OCI-LY7 (cell line): ENCODE results near the gene C21orf91. TPM values are rescaled to one million over a fixed set of nuclear protein-coding genes. Genes with fewer than 3 reads are reported as not detected.

Experiments
- BruUV-seq: library from RNA; stranded (reverse); fragments of 400-500 nt; replicated peaks from 2 replicates; lab custom pipeline; 2021; lab: Mats Ljungman, UMichigan
- CTCF ChIA-PET: fragments of 300-600 bp; sonication (Branson Sonifier 250); formaldehyde crosslinking; loops from one replicate; lab custom pipeline; 2022; ENCODE audit warnings: antibody characterized with exemption; ENCODE audit not compliant: unreplicated experiment; lab: Charles Lee
- POLR2A ChIA-PET: fragments of 300-600 bp; sonication (Branson Sonifier 250); formaldehyde crosslinking; loops from one replicate; lab custom pipeline; 2022; ENCODE audit warnings: antibody characterized with exemption; lab: Charles Lee
- DNase-seq: peaks from one replicate; pipeline ENCODE4 v3.0.0-alpha.2; 2015; ENCODE audit warnings: low spot score
- H2AFZ ChIP-seq: fragments of 200-600 bp; sonication (generic), shearing (Covaris generic); 2 replicates; pipeline ENCODE4 v1.6.1; 2014; ENCODE audit warnings: mild to moderate bottlenecking, antibody characterized with exemption, low read length, moderate library complexity
- H3K27ac ChIP-seq: fragments of 200-600 bp; sonication (generic); 2 replicates; pipeline ENCODE4 v1.5.1; 2014; ENCODE audit warnings: mixed run types, low read depth, mild to moderate bottlenecking, moderate library complexity, low read length, inconsistent platforms; ENCODE audit not compliant: poor library complexity, severe bottlenecking
- H3K36me3 ChIP-seq: fragments of 200-600 bp; sonication (generic); 2 replicates; pipeline ENCODE4 v1.6.1; 2014; ENCODE audit warnings: mild to moderate bottlenecking, antibody characterized with exemption, low read length, moderate library complexity, mixed read lengths; ENCODE audit not compliant: insufficient read depth
- H3K4me1 ChIP-seq: fragments of 200-600 bp; sonication (generic); 2 replicates; pipeline ENCODE4 v1.5.1; 2014; ENCODE audit warnings: mild to moderate bottlenecking, low read length; ENCODE audit not compliant: insufficient read depth, poor library complexity, severe bottlenecking
- H3K4me2 ChIP-seq: fragments of 200-600 bp; sonication (generic); 2 replicates; pipeline ENCODE4 v1.6.1; 2014; ENCODE audit warnings: mild to moderate bottlenecking, low read length
- H3K4me3 ChIP-seq: fragments of 200-600 bp; sonication (generic); 2 replicates; pipeline ENCODE4 v1.5.1; 2014; ENCODE audit warnings: mild to moderate bottlenecking, low read depth, low read length; ENCODE audit not compliant: poor library complexity, severe bottlenecking
- H3K79me2 ChIP-seq: fragments of 200-600 bp; sonication (generic); 2 replicates; pipeline ENCODE4 v1.6.1; 2016; ENCODE audit warnings: low read depth, mild to moderate bottlenecking, low read length, moderate library complexity, mixed read lengths; ENCODE audit not compliant: insufficient read depth
- H3K9me2 ChIP-seq: fragments of 200-600 bp; sonication (generic); 2 replicates; pipeline ENCODE4 v1.6.1; 2016; ENCODE audit warnings: mild to moderate bottlenecking, low read length, mixed read lengths; ENCODE audit not compliant: insufficient read depth
- H3K9me3 ChIP-seq: fragments of 200-600 bp; sonication (generic); 2 replicates; pipeline ENCODE4 v1.6.1; 2014; ENCODE audit warnings: mild to moderate bottlenecking, mixed run types, low read length, mixed read lengths
- H4K20me1 ChIP-seq: fragments of 200-600 bp; sonication (generic); 2 replicates; pipeline ENCODE4 v1.6.1; 2014; ENCODE audit warnings: mild to moderate bottlenecking, antibody characterized with exemption, low read length, moderate library complexity, mixed read lengths; ENCODE audit not compliant: insufficient read depth
- EZH2phosphoT487 ChIP-seq: fragments of 200-600 bp; sonication (generic); IDR thresholded peaks from 2 replicates; pipeline ENCODE4 v1.6.1; 2018; ENCODE audit warnings: low read depth, borderline replicate concordance, mild to moderate bottlenecking, mixed run types, antibody characterized with exemption, low read length, moderate library complexity, mixed read lengths
- intact Hi-C: fragments of 100-400 bp; cut with micrococcal nuclease; formaldehyde crosslinking; loops from one replicate; pipeline ENCODE4 v1.10.0; 2022; ENCODE audit not compliant: unreplicated experiment
- total RNA-seq, 2 experiments: library from RNA; depleted of rRNA in 1 of 2; stranded (reverse); fragments of >200 nt in 1 of 2; shearing (Covaris generic) in 1 of 2; gene quantifications; 2 replicates each; pipeline ENCODE4 v1.2.3, GENCODE V29; 2014 to 2022
- TF ChIP-seq, protein P1 (sequence below): fragments of 200-600 bp; sonication (generic); conservative IDR thresholded peaks from 2 replicates; pipeline ENCODE4 v1.5.1; 2014; ENCODE audit warnings: mild to moderate bottlenecking, antibody characterized with exemption, low read length, moderate library complexity, mixed read lengths

Gene C21orf91
- total RNA-seq, 2 experiments from 2014 or later: 15.8 to 32.8 TPM

DNA sequence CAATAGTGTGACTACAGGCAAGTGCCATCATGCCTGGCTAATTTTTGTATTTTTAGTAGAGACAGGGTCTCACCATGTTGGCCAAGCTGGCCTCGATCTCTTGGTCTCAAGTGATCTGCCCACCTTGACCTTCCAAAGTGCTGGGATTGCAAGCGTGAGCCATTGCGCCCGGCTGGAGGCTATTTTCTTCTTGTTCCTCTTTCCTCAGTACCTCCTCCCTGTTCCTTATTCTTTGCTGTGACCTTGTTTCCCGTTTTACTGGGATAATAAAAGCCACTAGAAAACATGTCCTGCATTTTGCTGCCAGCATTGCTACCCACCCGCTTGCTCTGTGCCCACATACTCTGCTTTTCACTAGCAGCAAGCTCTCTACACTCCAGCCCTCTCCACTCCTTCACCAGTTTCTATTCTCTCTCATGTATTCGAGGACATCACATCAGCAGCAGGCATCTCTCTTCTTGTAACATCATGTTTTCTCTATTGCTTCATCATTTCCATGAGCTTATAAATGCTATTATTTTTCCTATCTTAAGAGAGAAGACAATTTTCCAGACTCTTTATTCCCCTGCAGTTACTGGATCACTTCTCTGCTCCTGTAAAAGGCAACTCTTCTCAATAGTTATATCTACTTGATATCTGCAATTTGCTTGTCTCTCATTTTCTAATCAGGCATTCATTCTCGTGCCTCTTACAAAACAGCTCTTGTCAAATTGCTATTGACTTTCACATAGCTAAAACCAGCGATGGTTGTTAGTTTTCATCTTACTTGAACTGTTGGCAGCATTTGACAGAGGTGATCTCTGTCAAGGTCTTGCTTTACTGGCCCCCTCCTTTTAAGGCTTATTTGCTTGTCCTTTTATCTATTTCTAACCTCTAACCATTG lies 34.5 kb upstream of the C21orf91 start:
- intact Hi-C loops: no loop called here
- ChIA-PET POLR2A (interaction anchor here (0.5 to 0.6 kb wide), 2 partner anchors 151 to 487 kb away, joined by 3 to 4 read pairs; no protein-coding TSS in a partner anchor), CTCF (no interaction called here)
- no peaks in the 10 kb centered on the region for H3K79me2 ChIP-seq
- TF ChIP-seq EZH2phosphoT487: no peak
- TF ChIP-seq, protein P1, sequence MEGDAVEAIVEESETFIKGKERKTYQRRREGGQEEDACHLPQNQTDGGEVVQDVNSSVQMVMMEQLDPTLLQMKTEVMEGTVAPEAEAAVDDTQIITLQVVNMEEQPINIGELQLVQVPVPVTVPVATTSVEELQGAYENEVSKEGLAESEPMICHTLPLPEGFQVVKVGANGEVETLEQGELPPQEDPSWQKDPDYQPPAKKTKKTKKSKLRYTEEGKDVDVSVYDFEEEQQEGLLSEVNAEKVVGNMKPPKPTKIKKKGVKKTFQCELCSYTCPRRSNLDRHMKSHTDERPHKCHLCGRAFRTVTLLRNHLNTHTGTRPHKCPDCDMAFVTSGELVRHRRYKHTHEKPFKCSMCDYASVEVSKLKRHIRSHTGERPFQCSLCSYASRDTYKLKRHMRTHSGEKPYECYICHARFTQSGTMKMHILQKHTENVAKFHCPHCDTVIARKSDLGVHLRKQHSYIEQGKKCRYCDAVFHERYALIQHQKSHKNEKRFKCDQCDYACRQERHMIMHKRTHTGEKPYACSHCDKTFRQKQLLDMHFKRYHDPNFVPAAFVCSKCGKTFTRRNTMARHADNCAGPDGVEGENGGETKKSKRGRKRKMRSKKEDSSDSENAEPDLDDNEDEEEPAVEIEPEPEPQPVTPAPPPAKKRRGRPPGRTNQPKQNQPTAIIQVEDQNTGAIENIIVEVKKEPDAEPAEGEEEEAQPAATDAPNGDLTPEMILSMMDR: no peak
- H3K4me3 ChIP-seq: no peak overlapping the region
- H3K4me1 ChIP-seq: no peaks in the 10 kb centered on the region
- no peak overlapping the region for H2AFZ ChIP-seq
- no peaks in the 10 kb centered on the region for H4K20me1 ChIP-seq
- DNase-seq: no peak
- no peak overlapping the region for H3K4me2 ChIP-seq
- no peak overlapping the region for H3K27ac ChIP-seq
- no peaks in the 10 kb centered on the region for H3K9me2 ChIP-seq
- no peaks in the 10 kb centered on the region for H3K9me3 ChIP-seq
- H3K36me3 ChIP-seq: no peaks in the 10 kb centered on the region
- BruUV-seq: no TSS peak

DNA sequence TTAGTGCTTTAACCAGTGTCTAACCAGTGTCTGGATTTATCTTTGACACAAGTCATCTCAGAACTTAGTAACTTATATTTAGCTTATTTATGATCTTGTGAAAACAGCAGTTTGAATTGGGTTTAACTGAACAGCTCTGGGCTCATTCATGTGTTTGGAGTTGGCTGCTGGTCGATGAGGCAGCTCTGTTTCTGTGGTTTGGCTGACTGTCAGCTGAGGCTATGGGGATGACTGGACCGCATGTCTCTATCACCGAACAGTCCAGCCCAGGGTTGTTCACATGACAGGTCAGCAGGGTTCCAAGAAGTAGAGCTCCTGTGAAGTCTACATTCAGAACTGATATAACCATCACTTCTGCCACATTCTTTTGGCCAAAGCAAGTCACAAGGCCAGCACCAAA lies 29.1 kb upstream of the C21orf91 start:
- no peaks in the 10 kb centered on the region for H3K9me3 ChIP-seq
- TF ChIP-seq EZH2phosphoT487: no peak
- TF ChIP-seq, protein P1: no peak
- no peak overlapping the region for H3K27ac ChIP-seq
- POLR2A ChIA-PET: interaction anchor here (1.2 kb wide), 1 partner anchor 10 kb away, joined by 3 read pairs; no protein-coding TSS in a partner anchor
- DNase-seq: no peak
- no TSS peak for BruUV-seq
- H3K4me1 ChIP-seq: no peaks in the 10 kb centered on the region
- H3K79me2 ChIP-seq: no peaks in the 10 kb centered on the region
- no peaks in the 10 kb centered on the region for H3K9me2 ChIP-seq
- no peaks in the 10 kb centered on the region for H4K20me1 ChIP-seq
- H3K4me2 ChIP-seq: no peak overlapping the region
- intact Hi-C loops: no loop called here
- H3K36me3 ChIP-seq: no peaks in the 10 kb centered on the region
- CTCF ChIA-PET: no interaction called here
- no peak overlapping the region for H2AFZ ChIP-seq
- no peak overlapping the region for H3K4me3 ChIP-seq

DNA sequence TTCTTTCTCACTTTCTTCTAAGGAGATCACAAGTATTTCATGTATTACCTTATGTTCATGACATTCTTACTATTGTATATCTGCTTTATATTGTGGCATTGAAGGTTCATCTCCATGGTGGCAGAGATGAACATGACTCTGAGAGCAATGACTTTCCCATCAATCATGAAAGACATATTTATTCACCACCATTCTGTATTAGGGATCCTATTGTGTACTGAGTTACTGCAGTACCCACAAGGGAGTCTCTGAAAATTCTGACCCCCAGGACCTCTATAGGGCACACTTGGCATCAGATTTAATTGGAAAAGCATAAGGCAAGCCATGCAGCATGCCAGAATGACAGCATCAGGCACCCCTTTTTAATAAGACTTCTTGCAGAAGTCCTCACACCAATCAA lies 21.9 kb upstream of the C21orf91 start:
- ChIA-PET CTCF (no interaction called here), POLR2A (interaction anchor here (0.7 to 1.3 kb wide), 3 partner anchors 22 to 26 kb away, joined by 3 read pairs; no protein-coding TSS in a partner anchor)
- no peaks in the 10 kb centered on the region for H3K9me2 ChIP-seq
- H3K27ac ChIP-seq: no peak overlapping the region
- TF ChIP-seq, protein P1: no peak
- TF ChIP-seq EZH2phosphoT487: no peak
- DNase-seq: no peak
- no peaks in the 10 kb centered on the region for H3K4me1 ChIP-seq
- H3K4me2 ChIP-seq: no peak overlapping the region
- H3K4me3 ChIP-seq: no peak overlapping the region
- H3K36me3 ChIP-seq: no peaks in the 10 kb centered on the region
- no TSS peak for BruUV-seq
- no peaks in the 10 kb centered on the region for H3K79me2 ChIP-seq
- H2AFZ ChIP-seq: no peak overlapping the region
- intact Hi-C loops: no loop called here
- no peaks in the 10 kb centered on the region for H4K20me1 ChIP-seq
- H3K9me3 ChIP-seq: no peaks in the 10 kb centered on the region
